ENCODE results near the gene GRIP2. TPM values are rescaled to one million over a fixed set of nuclear protein-coding genes. Genes with fewer than 3 reads are reported as not detected.

The GRIP2 gene
- total and polyA plus RNA-seq, 2 donors (not counting 1 experiment from before 2014, with no cell fraction given) = under 0.01 to 0.87 TPM

GRCh38 chr3:14574183-14574582 lies 34.0 kb upstream of the GRIP2 start:
- Histone ChIP-seq H3K4me3 (replicated peaks in 1 of 4; ENCODE audit: control extremely low read depth in 1 of 4, insufficient read depth in 1 of 4, low read depth in 3 of 4, low read length in 4 of 4) (no peak overlapping the region), H3K27me3 (ENCODE audit: control insufficient read depth, insufficient read depth, low read length) (peaks cover 4% of the 10 kb centered on the region), H3K36me3 (ENCODE audit: control insufficient read depth, insufficient read depth, low read length) (no peaks in the 10 kb centered on the region), H3K9me3 (ENCODE audit: control insufficient read depth, insufficient read depth, low read depth, low read length) (no peaks in the 10 kb centered on the region), H3K4me2 (ENCODE audit: extremely low read depth, insufficient read depth, low read length) (no peak overlapping the region), H3K79me2 (ENCODE audit: control insufficient read depth, insufficient read depth, low read length) (no peaks in the 10 kb centered on the region), H4K20me1 (ENCODE audit: control insufficient read depth, extremely low read depth, insufficient read depth, low read length) (no peaks in the 10 kb centered on the region), H2AFZ (ENCODE audit: low read length) (no peak overlapping the region), H3K27ac (ENCODE audit: insufficient read depth, low read length) (no peak overlapping the region), H3K9ac (ENCODE audit: insufficient read depth, low read length) (no peak overlapping the region), H3K4me1 (ENCODE audit: control insufficient read depth, extremely low read depth, insufficient read depth, low read length) (no peaks in the 10 kb centered on the region)
- TF ChIP-seq EZH2 (IDR thresholded peaks at IDR 0.05; ENCODE audit: low read length, missing control alignments) (no peak), CTCF (conservative IDR thresholded peaks at IDR 0.05 in 1 of 2, IDR thresholded peaks at IDR 0.05 in 1 of 2; ENCODE audit: low read depth in 1 of 2, low read length in 2 of 2) (no peak)
- DNase-seq (ENCODE audit: low read depth in 2 of 2) = no peak

- Histone ChIP-seq H3K4me2 (ENCODE audit: extremely low read depth, insufficient read depth, low read length) (no peak overlapping the region), H3K9ac (ENCODE audit: insufficient read depth, low read length) (no peak overlapping the region), H3K4me1 (ENCODE audit: control insufficient read depth, extremely low read depth, insufficient read depth, low read length) (no peaks in the 10 kb centered on the region), H3K4me3 (replicated peaks in 1 of 4; ENCODE audit: control extremely low read depth in 1 of 4, insufficient read depth in 1 of 4, low read depth in 3 of 4, low read length in 4 of 4) (no peak overlapping the region), H3K9me3 (ENCODE audit: control insufficient read depth, insufficient read depth, low read depth, low read length) (no peaks in the 10 kb centered on the region), H4K20me1 (ENCODE audit: control insufficient read depth, extremely low read depth, insufficient read depth, low read length) (no peaks in the 10 kb centered on the region), H3K27ac (ENCODE audit: insufficient read depth, low read length) (no peak overlapping the region), H3K36me3 (ENCODE audit: control insufficient read depth, insufficient read depth, low read length) (no peaks in the 10 kb centered on the region), H2AFZ (ENCODE audit: low read length) (no peak overlapping the region), H3K79me2 (ENCODE audit: control insufficient read depth, insufficient read depth, low read length) (no peaks in the 10 kb centered on the region), H3K27me3 (ENCODE audit: control insufficient read depth, insufficient read depth, low read length) (peaks cover 4% of the 10 kb centered on the region)
- DNase-seq (ENCODE audit: low read depth in 2 of 2) = no peak
- TF ChIP-seq EZH2 (IDR thresholded peaks at IDR 0.05; ENCODE audit: low read length, missing control alignments) = no peak
These were observed 33.6 kb upstream of the GRIP2 start for GRCh38 chr3:14573706-14574105.

GRCh38 chr3:14570864-14571263 lies 30.7 kb upstream of the GRIP2 start:
- H3K9ac ChIP-seq (ENCODE audit: insufficient read depth, low read length) = no peak overlapping the region
- no peak overlapping the region for H3K4me3 ChIP-seq (replicated peaks in 1 of 4; ENCODE audit: control extremely low read depth in 1 of 4, insufficient read depth in 1 of 4, low read depth in 3 of 4, low read length in 4 of 4)
- no peak overlapping the region for H2AFZ ChIP-seq (ENCODE audit: low read length)
- no peaks in the 10 kb centered on the region for H3K36me3 ChIP-seq (ENCODE audit: control insufficient read depth, insufficient read depth, low read length)
- TF ChIP-seq EZH2 (IDR thresholded peaks at IDR 0.05; ENCODE audit: low read length, missing control alignments) = no peak
- TF ChIP-seq CTCF (conservative IDR thresholded peaks at IDR 0.05 in 1 of 2, IDR thresholded peaks at IDR 0.05 in 1 of 2; ENCODE audit: low read depth in 1 of 2, low read length in 2 of 2) = no peak
- no peaks in the 10 kb centered on the region for H4K20me1 ChIP-seq (ENCODE audit: control insufficient read depth, extremely low read depth, insufficient read depth, low read length)
- no peak for DNase-seq (ENCODE audit: low read depth in 2 of 2)
- no peaks in the 10 kb centered on the region for H3K9me3 ChIP-seq (ENCODE audit: control insufficient read depth, insufficient read depth, low read depth, low read length)
- peaks cover 4% of the 10 kb centered on the region for H3K27me3 ChIP-seq (ENCODE audit: control insufficient read depth, insufficient read depth, low read length)
- no peak overlapping the region for H3K4me2 ChIP-seq (ENCODE audit: extremely low read depth, insufficient read depth, low read length)
- H3K4me1 ChIP-seq (ENCODE audit: control insufficient read depth, extremely low read depth, insufficient read depth, low read length) = no peaks in the 10 kb centered on the region
- no peaks in the 10 kb centered on the region for H3K79me2 ChIP-seq (ENCODE audit: control insufficient read depth, insufficient read depth, low read length)
- H3K27ac ChIP-seq (ENCODE audit: insufficient read depth, low read length) = no peak overlapping the region
